ENCODE data around the gene GPR89B. TPM values are rescaled to one million over a fixed set of nuclear protein-coding genes. Genes with fewer than 3 reads are reported as not detected.
"Not testable (repeated sequence)": the region's sequence is repeated elsewhere in the genome, so short reads cannot be mapped to it uniquely, and the experiment has no call there.

Gene GPR89B
- total and polyA plus RNA-seq, 5 donors: 7.9 to 12.3 (median 8.5) TPM

GRCh38 chr1:147902253-147902845 lies 25.9 kb upstream of the GPR89B start, which contains the start of gene GJA8:
Gene GJA8, plus strand, starts transcription at chr1:147902795. Its CDS starts 5,161 bp downstream, at chr1:147907956.
- DNase-seq: no peak
- Histone ChIP-seq H3K27me3 (ENCODE audit: control insufficient read depth, insufficient read depth) (no peaks in the 10 kb centered on the region), H3K4me3 (ENCODE audit: low read length) (no peak within 1 kb of the TSS), H3K9me3 (ENCODE audit: control insufficient read depth, low read length) (no peaks in the 10 kb centered on the region), H3K4me1 (ENCODE audit: control insufficient read depth, insufficient read depth, low read length) (no peaks in the 10 kb centered on the region), H3K27ac (ENCODE audit: low read length) (no peak within 1 kb of the TSS)
- ATAC-seq: no peak
- 78% methylated on average over 7 of the region's 7 CpGs for WGBS
- intact Hi-C loops (cut with DNase I): no loop called here

- intact Hi-C loops (cut with DNase I): no loop called here
- WGBS: 77% methylated on average over 3 of the region's 3 CpGs
- no peaks in the 10 kb centered on the region for H3K4me1 ChIP-seq (ENCODE audit: control insufficient read depth, insufficient read depth, low read length)
- ATAC-seq (no peak), DNase-seq (no peak)
- H3K27ac ChIP-seq (ENCODE audit: low read length): no peak overlapping the region
- H3K27me3 ChIP-seq (ENCODE audit: control insufficient read depth, insufficient read depth): no peaks in the 10 kb centered on the region
- H3K9me3 ChIP-seq (ENCODE audit: control insufficient read depth, low read length): no peaks in the 10 kb centered on the region
- no peak overlapping the region for H3K4me3 ChIP-seq (ENCODE audit: low read length)
Observed at GRCh38 chr1:147904726-147905125, 23.5 kb upstream of the GPR89B start.

GRCh38 chr1:147907786-147908509 lies 20.3 kb upstream of the GPR89B start:
- intact Hi-C loops (cut with DNase I): no loop called here
- 94% methylated on average over 44 of the region's 44 CpGs for WGBS
- peak in 1 of 3 donors; percentile 33 for DNase-seq
- Histone ChIP-seq H3K27ac (ENCODE audit: low read length) (no peak overlapping the region), H3K27me3 (ENCODE audit: control insufficient read depth, insufficient read depth) (no peaks in the 10 kb centered on the region), H3K9me3 (ENCODE audit: control insufficient read depth, low read length) (no peaks in the 10 kb centered on the region), H3K4me3 (ENCODE audit: low read length) (no peak overlapping the region), H3K4me1 (ENCODE audit: control insufficient read depth, insufficient read depth, low read length) (no peaks in the 10 kb centered on the region)
- no peak for ATAC-seq

- Histone ChIP-seq H3K4me1 (ENCODE audit: control insufficient read depth, insufficient read depth, low read length) (no peaks in the 10 kb centered on the region), H3K4me3 (ENCODE audit: low read length) (no peak overlapping the region), H3K27me3 (ENCODE audit: control insufficient read depth, insufficient read depth) (no peaks in the 10 kb centered on the region), H3K27ac (ENCODE audit: low read length) (no peak overlapping the region), H3K9me3 (ENCODE audit: control insufficient read depth, low read length) (no peaks in the 10 kb centered on the region)
- DNase-seq: no peak
- WGBS: 46% methylated on average over 2 of the region's 2 CpGs
- intact Hi-C loops (cut with DNase I): no loop called here
- ATAC-seq: peak in 1 of 2 donors; percentile 33
Observed at GRCh38 chr1:147912553-147912952, 15.7 kb upstream of the GPR89B start.

- Histone ChIP-seq H3K9me3 (ENCODE audit: control insufficient read depth, low read length) (no peaks in the 10 kb centered on the region), H3K4me3 (ENCODE audit: low read length) (no peak overlapping the region), H3K27ac (ENCODE audit: low read length) (no peak overlapping the region), H3K4me1 (ENCODE audit: control insufficient read depth, insufficient read depth, low read length) (no peaks in the 10 kb centered on the region), H3K27me3 (ENCODE audit: control insufficient read depth, insufficient read depth) (no peaks in the 10 kb centered on the region)
- WGBS: 90% methylated on average over 7 of the region's 7 CpGs
- intact Hi-C loops (cut with DNase I): no loop called here
- ATAC-seq (no peak), DNase-seq (no peak)
Observed at GRCh38 chr1:147913362-147913942, 14.8 kb upstream of the GPR89B start.

- Histone ChIP-seq H3K27me3 (ENCODE audit: control insufficient read depth, insufficient read depth) (no peaks in the 10 kb centered on the region), H3K4me3 (ENCODE audit: low read length) (no peak overlapping the region), H3K9me3 (ENCODE audit: control insufficient read depth, low read length) (no peaks in the 10 kb centered on the region), H3K4me1 (ENCODE audit: control insufficient read depth, insufficient read depth, low read length) (no peaks in the 10 kb centered on the region), H3K27ac (ENCODE audit: low read length) (no peak overlapping the region)
- ATAC-seq (no peak), DNase-seq (no peak)
- 93% methylated on average over 6 of the region's 6 CpGs for WGBS
- intact Hi-C loops (cut with DNase I): no loop called here
Observed at GRCh38 chr1:147919896-147920295, 8.3 kb upstream of the GPR89B start.

- intact Hi-C loops (cut with DNase I): no loop called here
- no peak overlapping the region for H3K27ac ChIP-seq (ENCODE audit: low read length)
- DNase-seq: no peak
- no peaks in the 10 kb centered on the region for H3K4me1 ChIP-seq (ENCODE audit: control insufficient read depth, insufficient read depth, low read length)
- no peak overlapping the region for H3K4me3 ChIP-seq (ENCODE audit: low read length)
- no peaks in the 10 kb centered on the region for H3K9me3 ChIP-seq (ENCODE audit: control insufficient read depth, low read length)
- no peak for ATAC-seq
- 79% methylated on average over 1 of the region's 1 CpG for WGBS
- H3K27me3 ChIP-seq (ENCODE audit: control insufficient read depth, insufficient read depth): no peaks in the 10 kb centered on the region
Observed at GRCh38 chr1:147924813-147925212, 3.4 kb upstream of the GPR89B start.

- H3K4me3 ChIP-seq (ENCODE audit: low read length); intact Hi-C loops (cut with DNase I); H3K4me1 ChIP-seq (ENCODE audit: control insufficient read depth, insufficient read depth, low read length); H3K27me3 ChIP-seq (ENCODE audit: control insufficient read depth, insufficient read depth); ATAC-seq; H3K9me3 ChIP-seq (ENCODE audit: control insufficient read depth, low read length); H3K27ac ChIP-seq (ENCODE audit: low read length); DNase-seq: not testable (repeated sequence)
- 93% methylated on average over 3 of the region's 6 CpGs for WGBS
Observed at GRCh38 chr1:147927215-147927614, 1.0 kb upstream of the GPR89B start.

- not testable (repeated sequence) for ATAC-seq
Observed at GRCh38 chr1:147927689-147928088, 531 bp upstream of the GPR89B start.

GRCh38 chr1:147931137-147931536 lies 2.9 kb downstream of the GPR89B start:
- DNase-seq, ATAC-seq: not testable (repeated sequence)

More at GRCh38 chr1:147927689-147928088, 531 bp upstream of the GPR89B start:
- DNase-seq; H3K27ac ChIP-seq (ENCODE audit: low read length); H3K9me3 ChIP-seq (ENCODE audit: control insufficient read depth, low read length); intact Hi-C loops (cut with DNase I); H3K27me3 ChIP-seq (ENCODE audit: control insufficient read depth, insufficient read depth); H3K4me1 ChIP-seq (ENCODE audit: control insufficient read depth, insufficient read depth, low read length); H3K4me3 ChIP-seq (ENCODE audit: low read length): not testable (repeated sequence)
- 100% methylated on average over 4 of the region's 10 CpGs for WGBS

GRCh38 chr1:147935296-147935695 lies 7.1 kb downstream of the GPR89B start:
- H3K4me3 ChIP-seq (ENCODE audit: low read length); H3K27me3 ChIP-seq (ENCODE audit: control insufficient read depth, insufficient read depth); intact Hi-C loops (cut with DNase I); H3K27ac ChIP-seq (ENCODE audit: low read length); H3K4me1 ChIP-seq (ENCODE audit: control insufficient read depth, insufficient read depth, low read length); DNase-seq; ATAC-seq; H3K9me3 ChIP-seq (ENCODE audit: control insufficient read depth, low read length): not testable (repeated sequence)
- 84% methylated on average over 3 of the region's 3 CpGs for WGBS

More at GRCh38 chr1:147931137-147931536, 2.9 kb downstream of the GPR89B start:
- intact Hi-C loops (cut with DNase I); H3K27ac ChIP-seq (ENCODE audit: low read length); H3K4me1 ChIP-seq (ENCODE audit: control insufficient read depth, insufficient read depth, low read length); H3K4me3 ChIP-seq (ENCODE audit: low read length); H3K9me3 ChIP-seq (ENCODE audit: control insufficient read depth, low read length); H3K27me3 ChIP-seq (ENCODE audit: control insufficient read depth, insufficient read depth): not testable (repeated sequence)
- WGBS: 92% methylated on average over 2 of the region's 2 CpGs

Data from right cardiac atrium (tissue), 5 donors.